HepG2 (cell line): ENCODE measurements around the gene SLC5A5. TPM values are rescaled to one million over a fixed set of nuclear protein-coding genes. Genes with fewer than 3 reads are reported as not detected.

Experiments used
- AKNA ChIP-seq: sonication (generic); formaldehyde crosslinking; IDR thresholded peaks from 2 replicates; pipeline ENCODE4 v1.4.0; 2020; ENCODE audit warnings: missing genetic modification reagents, borderline replicate concordance
- BHLHE40 ChIP-seq: IDR thresholded peaks from 2 replicates; pipeline ENCODE4 v1.6.1; 2011; ENCODE audit warnings: low read length, improper control_type of control experiment
- CSRNP2 ChIP-seq: sonication (generic); formaldehyde crosslinking; conservative IDR thresholded peaks from 2 replicates; pipeline ENCODE4 v1.8.0; 2022; ENCODE audit warnings: low read depth, missing genetic modification reagents
- DMAP1 ChIP-seq: IDR thresholded peaks from 2 replicates; pipeline ENCODE4 v1.6.1; 2016
- HMGXB3 ChIP-seq: sonication (generic); formaldehyde crosslinking; IDR thresholded peaks from 2 replicates; pipeline ENCODE4 v1.4.0; 2020; ENCODE audit warnings: missing genetic modification reagents, borderline replicate concordance
- LBX2 ChIP-seq: sonication (generic); formaldehyde crosslinking; IDR thresholded peaks from 2 replicates; pipeline ENCODE4 v1.5.0; 2020; ENCODE audit warnings: missing genetic modification reagents, mild to moderate bottlenecking, borderline replicate concordance
- MTA3 ChIP-seq: sonication (generic); formaldehyde crosslinking; IDR thresholded peaks from 2 replicates; pipeline ENCODE4 v1.4.0; 2020; ENCODE audit warnings: missing genetic modification reagents
- NFATC3 ChIP-seq: sonication (generic); formaldehyde crosslinking; IDR thresholded peaks from 2 replicates; pipeline ENCODE4 v1.5.1; 2020; ENCODE audit warnings: mild to moderate bottlenecking, missing genetic modification reagents
- PAF1 ChIP-seq: IDR thresholded peaks from 2 replicates; pipeline ENCODE4 v1.6.1; 2016; ENCODE audit warnings: missing genetic modification reagents, missing compliant biosample characterization
- PHF21A ChIP-seq: sonication (generic); formaldehyde crosslinking; IDR thresholded peaks from 2 replicates; pipeline ENCODE4 v1.5.0; 2020; ENCODE audit warnings: mild to moderate bottlenecking, missing genetic modification reagents
- RXRA ChIP-seq: sonication (generic); formaldehyde crosslinking; IDR thresholded peaks from 2 replicates; pipeline ENCODE4 v1.5.1; 2020; ENCODE audit warnings: missing genetic modification reagents
- TBP ChIP-seq: sonication (generic); formaldehyde crosslinking; IDR thresholded peaks from 2 replicates; pipeline ENCODE4 v1.5.0; 2020; ENCODE audit warnings: missing genetic modification reagents
- ZBTB33 ChIP-seq: sonication (generic); formaldehyde crosslinking; IDR thresholded peaks from 2 replicates; pipeline ENCODE4 v1.4.0; 2020; ENCODE audit warnings: missing genetic modification reagents
- ZNF101 ChIP-seq: sonication (generic); formaldehyde crosslinking; IDR thresholded peaks from 2 replicates; pipeline ENCODE4 v1.4.0; 2020; ENCODE audit warnings: mild to moderate bottlenecking, low read depth, missing genetic modification reagents, borderline replicate concordance
- ZNF572 ChIP-seq: sonication (generic); formaldehyde crosslinking; IDR thresholded peaks from 2 replicates; pipeline ENCODE4 v1.5.1; 2020; ENCODE audit warnings: mild to moderate bottlenecking, missing genetic modification reagents
- polyA plus RNA-seq, 8 experiments: library from polyadenylated mRNA; depleted of rRNA in 3 of 8; stranded (reverse) in 7 of 8; unstranded in 1 of 8; fragments of >200 nt; fragmentation: Illumina TruSeq in 4 of 8; extraction: Trizol in 4 of 8; gene quantifications; 2 replicates each; pipeline versions ENCODE4 v1.2.1 to v1.2.3, GENCODE V29; 2011 to 2016; ENCODE audit warnings: low read depth in 4 of 8, missing spikeins in 1 of 8, mixed read lengths in 1 of 8; ENCODE audit not compliant: insufficient read depth in 1 of 8
- total RNA-seq, 5 experiments: library from RNA; depleted of rRNA; stranded (reverse); fragments of >200 nt; fragmentation: Illumina TruSeq; extraction: Trizol; gene quantifications; 2 replicates each; pipeline ENCODE4 v1.2.3, GENCODE V29; 2016; ENCODE audit warnings: low read depth in 1 of 5

SLC5A5 gene
- total and polyA plus RNA-seq, 2 of the 13 experiments (the other 11 are each of a cell fraction or from before 2014, with no cell fraction given): not detected

- TF ChIP-seq AKNA (CRISPR knock-in tag): no peak
- no peak for TF ChIP-seq ZNF101 (CRISPR knock-in tag)
- TF ChIP-seq ZBTB33 (CRISPR knock-in tag): peak; percentile 32; the same call in 1 of the 2 replicates
- TF ChIP-seq TBP (CRISPR knock-in tag): no peak; the same call in 1 of the 2 replicates
- 0 out of 2 replicates have a peak, but pooled peaks have one; percentile 13 for TF ChIP-seq NFATC3
- 0 out of 2 replicates have a peak, but pooled peaks have one; percentile 5 for TF ChIP-seq BHLHE40
- TF ChIP-seq ZNF572 (CRISPR knock-in tag): no peak
- no peak for TF ChIP-seq HMGXB3 (CRISPR knock-in tag)
- no peak for TF ChIP-seq MTA3 (CRISPR knock-in tag)
- peak; percentile 98 for TF ChIP-seq DMAP1 (CRISPR knock-in tag)
- TF ChIP-seq LBX2 (CRISPR knock-in tag): no peak
- peak; percentile 38; the same call in 1 of the 2 replicates for TF ChIP-seq RXRA
- TF ChIP-seq PAF1: 0 out of 2 replicates have a peak, but pooled peaks have one; percentile 46
- no peak; the same call in 1 of the 2 replicates for TF ChIP-seq PHF21A (CRISPR knock-in tag)
- TF ChIP-seq CSRNP2 (CRISPR knock-in tag): no peak
Observed at GRCh38 chr19:17859533-17860330, 12.0 kb upstream of the SLC5A5 start, which contains the start of gene RPL18A (continued).
